Amniotic stem cell (primary cell): ENCODE data around the gene FEV.
A peak's percentile ranks its signal among the peaks of the same experiment; 100 is the strongest.
"Not testable (repeated sequence)": the region's sequence is repeated elsewhere in the genome, so short reads cannot be mapped to it uniquely, and the experiment has no call there.

Experiments used
- DNase-seq: peaks from one replicate; lab custom pipeline; 2025; lab: John Stamatoyannopoulos, UW

FEV gene

DNA sequence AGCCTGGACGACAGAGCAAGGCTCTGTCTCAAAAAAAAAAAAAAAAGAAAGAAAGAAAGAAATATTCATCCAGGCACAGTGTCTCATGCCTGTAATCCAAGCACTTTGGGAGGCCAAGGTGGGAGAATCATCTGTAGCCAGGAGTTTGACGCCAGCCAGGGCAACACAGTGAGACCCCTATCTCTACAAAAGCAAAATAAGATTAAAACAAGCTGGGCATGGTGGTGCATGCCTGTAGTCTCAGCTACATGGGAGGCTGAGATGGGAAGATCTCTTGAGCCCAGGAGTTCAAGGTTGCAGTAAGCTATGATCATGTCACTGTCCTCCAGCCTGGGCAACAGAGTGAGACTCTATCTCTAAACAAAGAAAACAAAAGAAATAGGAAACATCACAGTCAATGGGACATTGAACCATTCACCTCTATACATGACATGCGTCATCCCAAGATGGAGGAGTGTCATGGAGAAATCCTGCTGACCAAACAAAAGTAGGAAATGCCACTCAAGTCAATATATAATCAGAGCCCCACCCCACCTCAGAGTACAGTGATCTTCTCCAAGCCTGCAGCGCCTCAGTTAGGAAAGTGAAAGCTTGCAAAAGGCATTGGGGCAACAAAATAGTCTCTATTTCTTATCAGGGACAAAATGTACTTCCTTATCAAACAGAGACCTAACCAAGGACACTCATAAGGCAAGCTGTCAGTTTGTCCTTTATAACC is 9.8 kb downstream of the FEV start:
- DNase-seq: no peak

DNA sequence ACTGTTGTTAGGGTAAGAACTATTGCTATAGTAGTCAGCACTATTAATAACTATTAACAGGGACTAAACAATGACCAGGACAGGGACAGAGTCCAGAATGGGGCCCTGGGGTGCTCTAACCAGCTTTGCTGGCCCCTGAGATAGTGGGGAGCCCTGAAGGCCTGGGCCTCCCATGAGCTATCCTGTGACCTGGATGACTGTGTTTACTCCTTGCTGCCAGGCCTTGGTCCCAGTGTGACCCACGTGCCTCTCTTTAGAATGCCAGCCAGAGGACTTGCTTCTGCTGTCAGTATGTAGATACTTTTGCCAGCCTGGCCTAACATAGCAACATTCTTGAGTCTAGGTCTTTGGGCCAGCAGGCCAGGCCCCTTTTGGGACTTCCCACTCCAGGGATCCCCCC is 14.1 kb downstream of the FEV start:
- no peak for DNase-seq

GRCh38 chr2:218964041-218964771 is 20.8 kb downstream of the FEV start:
- no peak for DNase-seq

GRCh38 chr2:218963601-218964000 is 21.4 kb downstream of the FEV start:
- DNase-seq: no peak

DNA sequence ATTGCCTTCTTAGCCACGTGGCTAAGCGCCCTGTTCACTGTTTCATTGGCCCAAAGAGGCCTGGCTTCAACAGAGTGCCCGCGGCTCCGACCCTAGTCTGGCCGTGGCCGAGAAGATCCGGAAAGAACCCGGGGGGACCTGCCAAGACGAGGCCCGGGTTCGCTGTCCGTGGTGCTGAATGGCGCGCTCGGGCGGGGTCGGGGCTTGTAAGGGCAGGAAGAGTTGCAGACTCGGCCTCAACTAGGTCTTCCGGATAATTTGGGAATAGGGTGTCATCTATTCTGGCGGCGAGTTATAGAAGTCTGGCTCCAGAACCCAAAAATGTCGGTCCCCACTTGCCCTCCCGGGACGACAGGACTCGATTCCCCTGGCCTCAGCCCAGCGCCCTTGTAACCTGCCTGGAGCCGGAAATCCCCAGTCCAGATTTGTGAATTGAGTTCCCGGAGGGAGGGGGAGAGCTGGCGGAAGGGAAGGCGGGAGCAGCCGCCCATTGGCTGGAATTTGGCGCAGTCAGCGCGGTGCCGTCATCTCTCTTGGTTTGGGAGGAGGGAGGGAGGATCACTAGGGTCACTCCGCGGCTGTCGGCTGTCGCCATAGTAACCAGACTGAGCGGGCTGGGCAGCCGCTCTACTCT is 22.0 kb downstream of the FEV start:
- no peak for DNase-seq

DNA sequence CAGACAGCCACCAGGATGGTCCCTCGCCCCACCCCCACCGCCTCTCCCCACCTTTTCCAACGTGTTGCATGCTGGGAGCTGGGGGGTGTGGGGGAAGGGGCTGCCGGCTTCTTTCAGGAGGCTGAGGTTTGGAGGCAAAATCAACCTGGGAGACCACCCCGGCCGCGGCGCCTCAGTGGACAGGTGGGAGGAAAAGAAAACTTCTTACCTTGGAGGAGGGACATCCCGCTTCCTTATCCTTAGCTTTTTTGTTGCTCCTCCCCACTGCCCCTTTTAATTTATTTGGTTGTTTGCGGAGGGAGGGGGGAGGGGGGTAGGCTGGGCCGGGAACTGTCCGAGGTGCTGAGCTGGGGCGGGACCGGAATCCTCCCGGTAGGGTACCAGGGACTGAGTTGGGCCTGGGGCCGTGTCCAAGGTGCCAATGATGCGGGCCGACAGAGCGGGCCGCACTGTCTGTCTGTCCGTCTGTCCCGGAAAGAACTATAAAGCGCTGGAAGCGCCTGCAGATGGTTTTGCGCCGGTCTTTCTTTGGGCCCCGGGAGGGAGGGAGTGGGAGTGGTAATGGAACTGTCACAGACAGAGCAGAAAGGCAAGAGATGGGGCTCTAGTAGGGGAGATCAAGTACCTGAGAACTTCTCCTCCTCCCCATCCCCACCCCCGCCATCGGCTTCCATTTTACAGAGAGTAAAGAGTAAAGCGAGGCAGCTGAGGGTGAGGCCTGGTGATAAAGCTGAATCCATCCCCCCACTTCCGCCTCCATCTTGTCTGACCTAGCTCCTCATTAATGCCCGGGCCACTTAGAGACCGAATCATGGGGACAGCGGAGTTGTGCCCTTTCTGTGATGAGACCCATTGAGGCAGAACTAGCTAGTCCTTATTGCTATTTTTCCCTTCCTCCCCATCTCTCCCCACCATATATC is 23.1 kb downstream of the FEV start:
- DNase-seq: no peak

DNA sequence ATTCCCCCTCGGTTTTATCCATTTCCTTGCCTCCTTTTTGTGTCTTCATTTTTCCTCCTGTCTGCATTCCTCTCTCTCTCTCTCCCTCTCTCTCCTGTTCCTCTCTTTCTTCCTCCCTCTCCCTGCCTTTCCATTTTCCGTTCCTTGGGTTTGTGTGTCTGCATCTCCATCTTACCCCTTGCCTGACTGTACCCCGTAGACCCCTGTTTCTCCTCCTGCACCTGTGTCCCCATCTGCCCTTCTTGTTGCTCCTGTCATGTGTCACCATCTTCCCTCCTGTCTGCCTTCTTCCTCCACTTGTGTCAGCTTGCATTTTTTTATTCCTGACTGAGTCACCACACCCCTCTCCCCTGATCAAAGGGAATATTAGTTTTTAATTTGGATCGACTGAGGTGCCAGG is 23.8 kb downstream of the FEV start:
- no peak for DNase-seq

DNA sequence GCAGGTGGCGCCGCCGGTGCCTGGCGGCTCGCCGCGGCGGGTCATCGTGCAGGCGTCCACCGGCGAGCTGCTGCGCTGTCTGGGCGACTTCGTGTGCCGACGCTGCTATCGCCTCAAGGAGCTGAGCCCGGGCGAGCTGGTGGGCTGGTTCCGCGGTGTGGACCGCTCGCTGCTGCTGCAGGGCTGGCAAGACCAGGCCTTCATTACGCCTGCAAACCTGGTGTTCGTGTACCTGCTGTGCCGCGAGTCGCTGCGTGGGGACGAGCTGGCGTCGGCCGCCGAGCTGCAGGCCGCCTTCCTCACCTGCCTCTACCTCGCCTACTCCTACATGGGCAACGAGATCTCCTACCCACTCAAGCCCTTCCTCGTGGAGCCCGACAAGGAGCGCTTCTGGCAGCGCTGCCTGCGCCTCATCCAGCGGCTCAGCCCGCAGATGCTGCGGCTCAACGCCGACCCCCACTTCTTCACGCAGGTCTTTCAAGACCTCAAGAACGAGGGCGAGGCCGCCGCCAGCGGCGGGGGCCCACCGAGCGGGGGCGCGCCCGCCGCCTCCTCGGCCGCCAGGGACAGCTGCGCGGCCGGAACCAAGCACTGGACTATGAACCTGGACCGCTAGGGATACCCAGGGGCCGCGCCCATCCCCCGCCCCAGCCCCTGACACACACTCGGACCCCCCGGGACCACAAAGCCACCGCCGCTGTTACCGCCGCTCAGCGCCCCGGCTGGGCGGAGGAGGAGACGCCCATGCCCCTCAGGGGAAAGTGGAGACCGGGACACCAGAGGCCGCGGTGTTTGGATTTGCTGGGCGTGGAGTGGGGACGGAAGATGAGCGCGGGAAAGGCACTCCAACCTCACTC is 24.4 kb downstream of the FEV start:
- DNase-seq: no peak

GRCh38 chr2:218959761-218960308 is 25.1 kb downstream of the FEV start:
- DNase-seq: no peak

DNA sequence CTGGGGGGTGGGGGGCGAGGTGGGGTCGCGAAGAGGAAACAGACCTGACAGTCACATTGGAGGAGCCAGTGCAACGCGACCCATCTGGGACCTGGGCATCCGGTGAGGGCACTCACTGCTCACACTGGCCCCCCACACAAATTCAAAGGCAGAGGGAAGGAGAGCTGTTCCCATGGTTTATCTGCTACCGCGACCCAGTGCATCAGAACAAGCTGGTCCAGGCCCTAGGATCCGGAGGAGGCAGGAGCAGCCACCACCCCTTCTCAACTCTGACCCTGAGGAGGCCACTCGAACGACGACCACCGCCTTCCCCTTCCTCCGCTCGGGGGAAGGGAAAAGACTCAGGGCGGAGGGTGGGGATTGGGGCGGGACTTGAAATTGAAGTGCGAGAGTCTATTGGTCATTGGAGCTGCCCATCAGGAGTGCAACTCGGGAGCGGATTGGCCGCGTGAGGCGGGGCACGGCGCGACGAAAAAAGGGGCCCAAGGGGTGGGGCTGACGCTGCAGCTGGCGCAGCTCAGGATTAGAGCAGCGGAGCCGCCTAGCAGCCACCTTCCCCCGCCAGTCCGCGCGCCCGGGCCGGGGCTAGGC is 25.7 kb downstream of the FEV start, which contains the start of gene CDK5R2:
Gene CDK5R2, plus strand, starts transcription at position 526 of the 591 bp plus-strand sequence. CDS start 155 bp downstream, outside the sequence.
- DNase-seq: peak; percentile 70

- DNase-seq: no peak
These were observed 26.7 kb downstream of the FEV start for GRCh38 chr2:218958276-218958675.

DNA sequence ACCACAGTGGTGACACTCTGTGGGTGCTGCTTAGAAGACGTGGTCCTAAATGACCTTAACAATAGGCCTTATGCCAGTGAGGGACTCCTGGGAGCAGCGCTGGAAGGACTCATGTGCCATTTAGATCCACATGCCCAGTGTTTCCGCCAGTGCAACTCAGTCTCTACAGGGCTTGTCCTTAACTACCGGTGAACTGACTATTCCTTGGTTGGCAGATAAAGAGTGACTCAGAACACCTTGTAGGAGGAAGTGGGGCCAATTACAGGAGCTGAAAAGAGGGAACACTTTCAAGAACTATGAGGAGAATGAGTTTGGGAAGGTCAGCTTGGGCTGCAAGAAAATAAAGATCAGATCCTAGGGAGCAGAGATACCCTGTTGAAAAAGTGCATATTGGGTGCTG is 27.3 kb downstream of the FEV start:
- no peak for DNase-seq

DNA sequence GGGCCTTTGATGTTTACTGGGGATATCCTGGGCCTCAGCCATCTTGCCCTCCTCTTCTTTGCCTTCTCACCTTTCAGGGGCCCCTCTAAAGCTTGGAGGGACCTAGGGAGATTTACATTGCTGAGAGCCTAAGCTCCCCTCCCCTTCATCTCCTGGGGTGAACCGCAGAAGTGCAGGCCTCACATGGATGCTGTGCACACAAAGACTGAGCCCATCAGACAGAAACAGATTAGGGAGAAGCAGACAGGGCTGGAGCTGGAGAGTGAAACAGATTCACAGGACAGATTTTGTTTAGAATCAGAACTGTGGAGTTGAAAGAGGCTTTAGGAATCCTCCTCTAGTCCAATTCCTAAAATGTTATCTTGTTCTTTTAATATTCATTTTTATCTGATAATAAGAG is 28.9 kb downstream of the FEV start:
- DNase-seq: no peak

DNA sequence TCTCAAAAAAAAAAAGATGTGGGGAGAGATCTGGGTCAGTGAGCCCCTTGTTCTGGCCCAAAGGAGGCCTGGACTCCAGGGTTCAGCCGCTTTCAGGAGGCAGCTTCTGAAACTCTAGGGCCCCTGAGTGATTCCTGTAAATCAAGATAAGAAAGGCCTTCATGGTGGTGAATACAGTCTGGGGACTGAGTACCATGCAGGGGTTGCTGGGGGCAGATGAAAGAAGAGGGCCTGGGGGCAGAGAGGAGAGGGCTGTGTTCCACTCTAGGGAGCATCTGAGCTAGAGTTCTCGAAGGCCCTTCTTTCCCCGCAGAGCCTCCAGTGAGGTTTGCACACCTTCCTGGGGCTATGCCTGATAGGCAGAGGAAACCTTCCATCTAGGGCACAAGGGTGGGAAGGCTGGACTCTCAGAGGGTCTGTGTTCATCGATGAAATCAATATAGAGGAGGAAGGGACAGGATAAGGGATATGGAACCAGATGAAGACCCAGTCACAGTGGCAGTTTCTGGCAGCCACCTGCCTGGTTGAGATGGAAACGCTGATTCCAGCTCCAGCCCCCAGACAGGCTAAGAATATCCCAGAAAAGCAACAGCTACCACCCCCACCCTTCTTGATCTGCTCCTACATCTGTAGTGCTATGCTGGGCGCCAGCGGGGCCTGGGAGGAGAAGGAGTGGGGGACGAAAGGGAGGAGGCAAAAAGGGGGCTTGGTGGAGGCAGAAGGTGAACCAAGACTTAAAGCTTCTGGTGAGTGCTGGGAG is 30.3 kb downstream of the FEV start:
- no peak for DNase-seq

- DNase-seq: no peak
These were observed 31.5 kb downstream of the FEV start for GRCh38 chr2:218953366-218953954.

DNA sequence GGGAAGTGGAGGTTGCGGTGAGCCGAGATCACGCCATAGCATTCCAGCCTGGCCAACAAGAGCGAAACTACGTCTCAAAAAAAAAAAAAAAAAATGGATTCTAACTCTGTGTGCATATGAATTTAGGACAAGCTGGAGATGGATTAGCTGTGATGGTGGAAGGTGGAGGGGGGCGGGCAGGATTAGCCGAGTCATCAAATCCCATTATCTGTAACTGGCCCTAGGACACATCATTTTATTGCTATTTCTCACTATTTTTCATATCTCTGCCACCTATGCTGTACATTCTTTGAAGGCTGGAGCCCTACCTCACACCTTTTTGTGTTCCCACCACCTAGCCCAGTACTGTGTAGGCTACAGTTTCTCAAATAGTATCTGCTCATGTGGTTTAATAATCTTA is 32.8 kb downstream of the FEV start:
- DNase-seq: no peak

DNA sequence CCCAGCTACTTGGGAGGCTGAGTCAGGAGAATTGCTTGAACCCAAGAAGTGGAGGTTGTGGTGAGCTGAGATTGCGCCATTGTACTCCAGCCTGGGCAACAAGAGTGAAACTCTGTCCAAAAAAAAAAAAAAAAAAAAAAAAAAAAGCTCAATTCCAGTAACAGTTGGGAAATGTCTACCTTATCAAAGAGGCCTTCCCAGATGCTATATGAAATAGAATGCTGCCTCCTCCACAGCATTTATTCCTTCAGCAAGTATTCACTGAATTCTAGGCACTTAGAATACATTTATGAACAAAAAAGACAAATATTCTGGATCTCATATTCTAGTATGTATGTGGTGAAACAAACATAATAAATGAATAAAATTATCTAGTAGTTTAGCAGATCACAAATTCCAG is 38.4 kb downstream of the FEV start:
- DNase-seq: no peak

DNA sequence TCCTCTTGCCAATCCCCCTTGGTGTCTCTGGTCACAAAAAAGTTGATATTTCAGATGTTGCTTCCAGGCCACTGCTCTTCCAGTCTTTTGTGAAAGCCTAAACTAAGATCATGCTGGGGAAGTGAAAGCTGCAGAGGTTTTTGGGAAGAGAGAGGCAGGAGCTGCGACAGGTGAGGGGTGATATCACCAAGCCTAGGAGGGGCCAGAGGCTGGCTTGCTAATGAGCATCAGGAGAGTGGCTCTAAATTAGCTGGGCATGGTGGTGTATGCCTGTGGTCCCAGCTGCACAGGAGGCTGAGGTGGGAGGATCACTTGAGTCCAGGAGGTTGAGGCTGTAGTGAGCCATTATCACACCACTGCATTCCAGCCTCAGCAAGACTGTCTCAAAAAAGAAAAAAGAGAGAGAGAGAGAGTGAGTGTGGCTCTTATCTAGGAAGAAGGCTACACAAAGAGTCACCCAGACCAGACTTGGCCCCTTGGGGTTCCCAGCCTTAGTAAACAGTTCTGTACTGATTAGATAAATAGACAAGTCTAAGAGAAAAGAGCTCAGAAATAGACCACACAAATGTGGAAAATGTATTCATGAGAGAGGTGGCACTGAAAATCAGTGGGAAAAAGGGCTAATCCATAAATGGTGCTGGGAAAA is 40.1 kb downstream of the FEV start:
- no peak for DNase-seq

- DNase-seq: not testable (repeated sequence)
These were observed 53.2 kb downstream of the FEV start for GRCh38 chr2:218931751-218932150.
